ENCODE data around the gene SLC48A1. TPM values are rescaled to one million over a fixed set of nuclear protein-coding genes. Genes with fewer than 3 reads are reported as not detected.
"Not testable (repeated sequence)": the region's sequence is repeated elsewhere in the genome, so short reads cannot be mapped to it uniquely, and the experiment has no call there.

Gene SLC48A1
- total RNA-seq, 1 donor from 2014 or later = 23.2 TPM

DNA sequence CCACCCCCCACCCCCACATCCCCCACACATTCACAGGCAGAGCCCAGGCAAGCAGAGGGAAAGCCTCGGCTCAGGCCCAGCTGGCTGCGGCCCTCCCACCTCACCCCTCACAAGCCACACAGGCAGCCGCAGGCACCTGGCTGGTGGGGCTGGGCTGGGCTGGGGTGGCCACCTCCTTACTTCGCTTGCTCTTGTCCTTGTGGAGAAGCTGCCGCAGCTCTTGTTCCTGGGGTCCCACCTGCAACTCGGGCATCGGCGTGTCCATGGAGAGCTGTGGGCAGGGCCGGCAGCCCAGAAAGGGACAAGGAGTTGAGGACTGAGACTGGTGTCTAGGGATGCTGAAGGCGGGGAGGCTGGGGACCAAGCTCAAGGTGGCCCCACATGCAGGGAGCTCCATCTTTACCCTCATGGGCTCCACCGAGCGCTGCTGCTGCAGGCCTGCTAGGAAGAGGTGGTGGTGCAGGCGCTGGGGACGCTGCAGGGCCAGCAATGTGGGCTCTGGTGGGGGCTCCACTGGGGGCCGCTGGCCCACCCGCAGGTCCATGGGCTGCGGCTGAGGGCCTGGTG, 25.4 kb downstream of the SLC48A1 start:
- ATAC-seq = no peak
- DNase-seq (ENCODE audit: missing footprints) = no peak
- intact Hi-C loops (cut with DNase I) = no loop called here

DNA sequence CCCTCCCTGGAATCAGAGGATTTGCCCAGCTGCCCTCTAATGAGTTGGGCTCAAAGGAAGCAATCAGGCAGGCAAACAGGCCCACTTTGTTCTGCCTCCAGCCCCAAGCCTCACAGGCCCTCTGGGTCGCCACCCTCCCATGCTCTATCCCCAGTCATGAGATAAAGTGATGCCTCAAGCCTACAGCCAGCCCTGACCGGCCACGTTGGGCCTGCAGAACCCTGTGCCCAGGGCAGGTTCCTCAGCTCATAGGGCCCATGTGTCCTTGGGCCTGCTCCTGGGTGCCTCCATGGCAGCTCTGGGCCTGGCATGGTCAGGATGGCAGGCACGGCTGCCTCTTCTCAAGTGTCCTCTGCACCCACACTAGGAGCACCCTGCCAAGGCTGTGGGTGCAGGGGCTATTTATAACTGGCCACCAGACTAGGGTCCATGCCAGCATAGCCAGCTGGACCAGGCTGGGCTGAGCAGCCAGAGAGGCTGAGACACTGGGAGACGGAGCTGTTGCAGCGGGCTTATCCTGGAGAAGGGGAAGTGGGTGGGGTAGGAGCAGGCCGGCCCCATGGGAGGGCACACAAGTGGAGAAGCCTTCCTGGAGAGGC, 26.4 kb downstream of the SLC48A1 start:
- intact Hi-C loops (cut with DNase I) = no loop called here
- ATAC-seq (peak; percentile 61), DNase-seq (ENCODE audit: missing footprints) (peak; percentile 82)

DNA sequence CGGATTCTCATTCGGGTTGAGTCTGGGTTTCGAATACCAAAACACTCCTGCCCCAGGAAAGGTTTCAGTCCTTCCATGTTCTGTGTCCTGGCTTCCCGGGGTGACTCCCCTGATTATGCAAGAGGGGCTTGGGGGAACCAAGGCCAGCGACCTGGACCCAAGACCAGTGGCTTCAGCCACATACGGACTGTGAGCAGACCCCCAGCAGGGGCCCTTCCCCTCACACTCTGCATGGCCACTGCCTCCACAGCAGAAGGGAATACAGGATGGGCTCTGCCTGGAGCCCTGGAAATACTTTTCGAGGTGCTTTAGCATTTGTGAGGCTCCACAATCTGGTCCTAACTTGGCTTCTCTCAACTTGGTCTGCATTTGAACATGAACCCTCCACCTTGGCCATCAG, 27.5 kb downstream of the SLC48A1 start:
- intact Hi-C loops (cut with DNase I) = no loop called here
- DNase-seq (ENCODE audit: missing footprints) (no peak), ATAC-seq (no peak)

DNA sequence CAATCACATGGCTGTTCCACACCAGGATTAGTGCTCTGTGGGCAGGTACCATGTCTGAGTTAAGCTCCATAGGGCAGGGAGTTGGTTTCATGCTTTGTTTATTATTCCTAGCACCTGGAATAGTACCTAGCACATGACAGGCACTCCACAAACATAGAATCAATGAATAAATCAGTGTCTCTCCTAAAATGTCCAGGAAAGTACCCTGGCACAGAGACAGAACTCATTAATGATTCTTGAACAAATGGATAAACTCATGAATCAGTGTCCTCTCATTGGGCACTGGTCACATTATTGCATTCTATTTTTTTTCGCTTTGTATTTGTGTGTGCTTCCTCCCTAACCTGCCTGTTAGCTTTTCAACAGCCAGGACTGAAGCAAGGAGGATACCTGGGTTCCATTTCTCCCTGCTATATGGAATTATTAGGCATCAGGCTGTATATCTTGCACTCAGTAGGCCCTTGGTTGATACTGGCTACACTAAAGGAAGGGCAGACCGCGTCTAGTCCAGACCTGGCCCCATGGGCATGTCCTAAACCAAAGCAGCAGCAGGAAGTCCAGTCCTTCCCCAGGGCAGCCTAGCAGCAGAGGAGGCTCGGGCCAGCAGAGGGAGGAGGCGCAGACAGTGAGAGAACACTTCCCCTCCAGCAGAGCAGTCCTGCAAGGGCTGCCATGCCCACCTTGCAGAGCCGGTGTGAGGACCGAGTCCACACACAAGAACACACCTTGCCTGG, 28.3 kb downstream of the SLC48A1 start:
- intact Hi-C loops (cut with DNase I) = no loop called here
- DNase-seq (ENCODE audit: missing footprints) (peak; percentile 82), ATAC-seq (peak; percentile 41)

DNA sequence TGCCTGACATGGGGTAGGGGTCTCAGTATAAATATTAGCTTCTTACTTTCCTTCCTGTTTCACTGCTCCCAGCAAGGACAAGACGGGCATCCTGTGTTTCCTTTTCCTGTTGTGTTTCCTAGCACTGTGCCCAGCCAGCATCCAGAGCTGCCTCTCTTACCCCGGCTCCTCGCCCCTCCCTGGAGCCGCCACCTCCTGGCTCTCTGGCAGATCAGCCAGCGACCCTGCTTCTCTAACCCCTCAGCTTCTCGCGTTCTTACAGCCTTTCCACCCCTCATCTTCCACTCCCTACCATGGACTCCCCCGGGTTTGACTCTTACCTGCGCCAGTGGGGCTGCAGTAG, 28.8 kb downstream of the SLC48A1 start:
- no peak for DNase-seq (ENCODE audit: missing footprints)
- intact Hi-C loops (cut with DNase I) = no loop called here
- no peak for ATAC-seq

DNA sequence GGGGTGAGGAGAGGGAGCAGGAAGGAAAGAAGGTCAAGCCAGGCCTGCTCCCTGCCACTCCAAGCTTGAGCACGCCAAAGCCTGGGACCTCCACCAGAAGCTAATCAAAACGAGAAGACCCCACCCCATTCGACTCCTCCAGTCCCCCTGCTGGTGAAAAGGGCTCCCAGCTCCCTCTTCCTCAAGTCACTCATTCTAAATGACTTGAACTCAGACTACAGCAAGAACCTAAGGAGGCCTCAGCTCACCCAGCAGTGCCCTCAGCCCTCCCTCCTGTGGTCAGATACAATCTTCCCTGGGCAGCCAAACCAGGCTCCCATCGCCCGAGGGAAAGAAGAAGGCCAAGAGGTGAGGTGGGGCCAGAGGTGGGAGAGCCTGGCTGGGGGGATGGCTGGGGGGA, 29.3 kb downstream of the SLC48A1 start:
- intact Hi-C loops (cut with DNase I) = no loop called here
- ATAC-seq (no peak), DNase-seq (ENCODE audit: missing footprints) (no peak)

DNA sequence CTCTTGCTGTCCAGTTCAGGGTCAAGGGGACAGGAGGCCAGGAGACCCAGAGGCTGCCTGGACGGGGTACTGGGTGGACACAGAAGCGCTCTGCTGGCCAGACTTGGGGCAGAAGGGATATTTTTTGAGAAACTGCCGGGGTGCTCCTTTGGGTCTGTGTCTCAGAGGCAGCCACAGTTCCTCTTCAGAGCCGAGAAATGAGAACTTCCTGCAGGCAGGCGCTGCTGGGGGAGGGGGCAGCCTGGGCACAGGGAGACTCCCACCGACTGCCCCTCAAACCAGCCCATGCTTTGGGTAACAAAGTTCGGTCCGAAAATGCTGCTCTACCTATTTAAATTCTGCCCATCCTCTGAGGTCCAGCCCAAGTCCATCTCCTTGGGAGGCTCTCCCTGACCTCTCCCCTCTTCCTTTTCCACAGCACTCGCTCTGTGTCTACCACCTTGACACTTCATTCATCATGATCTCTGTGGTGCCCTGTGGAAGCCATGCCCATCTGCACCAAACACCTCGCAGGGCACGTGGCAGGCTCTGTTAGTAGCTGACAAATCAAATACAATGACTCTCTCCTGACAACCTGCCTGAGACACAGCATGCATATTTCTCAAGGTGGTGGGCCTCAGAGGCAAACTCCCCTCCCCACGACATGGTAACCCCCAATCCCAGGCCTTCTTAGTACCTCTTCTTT, 30.3 kb downstream of the SLC48A1 start:
- no peak for DNase-seq (ENCODE audit: missing footprints)
- intact Hi-C loops (cut with DNase I) = no loop called here

DNA sequence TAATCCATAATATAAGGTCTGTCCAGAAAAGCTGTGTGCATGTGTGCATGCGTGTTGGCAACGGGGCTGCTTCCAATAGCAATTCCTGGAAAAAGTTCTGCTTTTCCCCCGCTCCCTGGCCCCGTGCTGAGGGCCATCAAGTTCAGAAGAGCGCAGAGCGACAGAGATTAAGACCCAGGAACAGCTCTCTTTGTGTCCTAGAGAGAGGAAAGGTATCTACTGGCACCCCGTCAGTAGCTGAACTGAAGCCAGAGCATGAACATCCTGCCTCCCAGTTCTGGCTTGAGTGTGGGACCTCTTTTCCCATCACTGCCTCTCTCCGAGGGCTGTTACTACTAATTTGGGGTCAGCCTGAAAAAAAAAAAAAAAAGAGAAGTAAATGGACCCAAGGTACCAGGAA, 31.1 kb downstream of the SLC48A1 start:
- intact Hi-C loops (cut with DNase I) = no loop called here

More for the DNA sequence above, 30.3 kb downstream of the SLC48A1 start:
- no peak for ATAC-seq

DNA sequence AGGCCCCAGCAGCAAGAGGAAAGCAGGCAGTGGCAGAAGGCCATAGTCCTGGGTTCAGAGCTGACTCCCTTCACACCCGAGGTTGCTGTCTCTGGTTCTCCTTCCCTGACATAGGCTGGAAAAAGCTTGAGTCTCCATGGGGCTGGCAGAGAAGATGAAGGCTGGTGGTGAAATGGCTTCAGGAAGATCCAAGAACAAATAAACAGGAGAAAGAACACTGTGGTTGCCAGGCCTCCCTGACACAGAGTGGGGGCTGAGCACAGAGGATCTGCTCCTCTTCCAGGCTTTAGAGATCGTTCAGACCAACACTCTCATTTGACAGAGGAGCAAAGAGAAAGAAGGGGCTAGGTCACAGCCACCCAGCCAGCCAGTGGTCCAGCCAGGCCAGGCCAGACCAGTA, 32.4 kb downstream of the SLC48A1 start:
- DNase-seq (ENCODE audit: missing footprints) = no peak
- intact Hi-C loops (cut with DNase I) = no loop called here
- ATAC-seq = no peak

More for the DNA sequence above, 31.1 kb downstream of the SLC48A1 start:
- DNase-seq (ENCODE audit: missing footprints) = no peak
- ATAC-seq = no peak

DNA sequence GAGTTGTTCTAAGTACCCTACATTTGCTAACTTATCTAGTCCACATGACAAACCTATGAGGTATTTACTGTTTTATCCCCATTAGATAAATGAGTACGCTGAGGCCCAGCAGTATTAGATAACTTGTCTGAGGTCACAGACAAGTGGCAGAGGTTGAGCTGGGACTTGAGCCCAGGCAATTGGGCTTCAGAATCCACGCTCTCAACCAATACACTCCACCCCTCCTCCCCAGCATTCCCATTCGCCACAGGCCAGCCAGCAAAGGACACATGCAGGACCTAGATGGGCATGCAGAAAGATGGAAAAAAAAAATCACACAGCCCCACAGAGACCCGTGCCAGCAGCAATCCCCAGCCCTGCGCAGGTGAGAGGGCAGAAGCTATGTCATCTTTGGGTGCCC, 34.3 kb downstream of the SLC48A1 start:
- DNase-seq (ENCODE audit: missing footprints) (no peak), ATAC-seq (peak; percentile 33)
- intact Hi-C loops (cut with DNase I) = no loop called here

DNA sequence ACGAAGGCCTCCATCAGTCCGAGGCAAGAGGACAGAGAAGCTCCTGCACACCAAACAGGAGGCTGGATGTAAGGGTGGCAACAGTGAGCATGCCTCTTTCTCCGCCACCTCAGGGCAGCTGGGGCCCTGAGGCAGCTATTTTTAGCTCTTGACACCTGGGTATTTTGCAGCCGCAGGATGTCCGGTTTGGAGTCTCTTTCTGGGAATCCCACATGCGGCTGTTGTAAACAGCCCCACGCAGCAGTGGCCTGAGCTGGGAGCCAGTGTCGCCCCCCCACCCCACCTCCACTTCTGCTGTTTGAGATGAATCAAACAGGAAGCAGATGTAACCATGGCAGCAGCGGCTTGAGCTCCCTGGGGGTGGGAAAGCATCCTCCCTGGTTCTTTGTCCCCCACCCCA, 35.0 kb downstream of the SLC48A1 start:
- ATAC-seq (no peak), DNase-seq (ENCODE audit: missing footprints) (no peak)
- intact Hi-C loops (cut with DNase I) = no loop called here

DNA sequence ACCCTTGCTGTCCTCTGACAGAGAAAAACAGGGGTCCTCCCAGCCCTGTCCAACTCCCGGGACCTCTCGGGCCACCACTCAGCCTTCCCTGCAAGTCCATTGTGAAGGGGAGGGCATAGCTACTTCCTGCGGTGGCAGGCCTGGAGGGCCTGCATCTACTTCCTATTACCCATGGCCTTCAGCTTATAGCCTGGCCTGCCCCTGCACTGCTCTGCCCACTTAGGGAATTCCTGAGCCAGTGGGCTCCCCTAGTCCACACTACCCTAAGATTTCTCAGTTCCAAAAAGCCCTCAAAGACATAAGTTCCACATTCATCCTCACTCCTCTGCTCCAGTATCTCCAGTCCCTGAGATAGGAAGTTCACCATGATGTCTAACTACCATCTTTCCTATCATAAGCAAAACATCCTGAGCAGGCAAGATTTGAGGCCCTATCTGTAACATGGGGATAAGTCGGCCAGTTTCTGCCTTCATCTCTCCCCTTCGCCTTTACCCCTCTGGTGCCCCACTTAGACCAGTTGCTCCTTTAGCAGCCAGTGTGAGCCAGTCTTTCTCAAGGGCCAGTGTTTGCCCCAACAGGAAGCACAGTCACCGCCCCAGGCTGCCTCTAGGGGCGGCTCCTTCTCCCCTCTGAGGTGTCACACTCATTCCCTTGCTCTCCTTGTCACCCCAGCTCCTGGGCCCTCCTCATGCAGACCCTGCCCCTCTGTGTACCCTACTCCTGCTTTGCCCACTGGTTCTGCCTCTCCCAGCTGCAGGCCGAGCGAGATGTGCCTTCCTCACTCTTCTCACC, 35.7 kb downstream of the SLC48A1 start:
- intact Hi-C loops (cut with DNase I) = no loop called here
- DNase-seq (ENCODE audit: missing footprints) = no peak
- ATAC-seq = no peak

DNA sequence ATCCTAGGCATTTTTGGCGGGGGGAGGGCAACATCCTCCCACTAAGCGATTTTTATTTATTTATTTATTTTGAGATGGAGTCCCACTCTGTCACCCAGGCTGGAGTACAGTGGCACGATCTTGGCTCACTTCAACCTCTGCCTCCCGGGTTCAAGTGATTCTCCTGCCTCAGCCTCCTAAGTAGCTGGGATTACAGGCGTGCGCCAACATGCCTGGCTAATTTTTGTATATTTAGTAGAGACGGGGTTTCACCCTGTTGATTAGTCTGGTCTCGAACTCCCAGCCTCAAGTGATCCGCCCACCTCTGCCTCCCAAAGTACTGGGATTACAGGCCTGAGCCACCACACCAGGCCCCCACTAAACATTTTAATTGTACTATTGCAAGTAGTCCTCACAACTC, 36.5 kb downstream of the SLC48A1 start:
- DNase-seq (ENCODE audit: missing footprints); intact Hi-C loops (cut with DNase I); ATAC-seq: not testable (repeated sequence)

DNA sequence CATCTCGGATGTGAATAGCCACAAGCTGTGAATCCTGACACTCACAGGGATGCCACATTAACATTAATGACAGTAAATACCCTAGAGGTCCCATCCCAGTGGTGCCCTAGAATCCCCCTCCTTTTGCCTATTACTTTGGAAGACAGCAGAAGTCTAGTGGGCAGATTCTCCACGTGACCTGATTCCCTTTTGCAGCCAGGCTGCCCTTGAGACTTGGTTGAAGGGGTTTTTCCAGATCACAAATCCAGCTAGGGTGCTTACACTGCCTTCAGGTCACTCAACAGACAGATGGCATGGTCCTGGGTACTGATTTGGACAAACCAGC, 38.0 kb downstream of the SLC48A1 start:
- no peak for DNase-seq (ENCODE audit: missing footprints)
- intact Hi-C loops (cut with DNase I) = no loop called here
- ATAC-seq = no peak

DNA sequence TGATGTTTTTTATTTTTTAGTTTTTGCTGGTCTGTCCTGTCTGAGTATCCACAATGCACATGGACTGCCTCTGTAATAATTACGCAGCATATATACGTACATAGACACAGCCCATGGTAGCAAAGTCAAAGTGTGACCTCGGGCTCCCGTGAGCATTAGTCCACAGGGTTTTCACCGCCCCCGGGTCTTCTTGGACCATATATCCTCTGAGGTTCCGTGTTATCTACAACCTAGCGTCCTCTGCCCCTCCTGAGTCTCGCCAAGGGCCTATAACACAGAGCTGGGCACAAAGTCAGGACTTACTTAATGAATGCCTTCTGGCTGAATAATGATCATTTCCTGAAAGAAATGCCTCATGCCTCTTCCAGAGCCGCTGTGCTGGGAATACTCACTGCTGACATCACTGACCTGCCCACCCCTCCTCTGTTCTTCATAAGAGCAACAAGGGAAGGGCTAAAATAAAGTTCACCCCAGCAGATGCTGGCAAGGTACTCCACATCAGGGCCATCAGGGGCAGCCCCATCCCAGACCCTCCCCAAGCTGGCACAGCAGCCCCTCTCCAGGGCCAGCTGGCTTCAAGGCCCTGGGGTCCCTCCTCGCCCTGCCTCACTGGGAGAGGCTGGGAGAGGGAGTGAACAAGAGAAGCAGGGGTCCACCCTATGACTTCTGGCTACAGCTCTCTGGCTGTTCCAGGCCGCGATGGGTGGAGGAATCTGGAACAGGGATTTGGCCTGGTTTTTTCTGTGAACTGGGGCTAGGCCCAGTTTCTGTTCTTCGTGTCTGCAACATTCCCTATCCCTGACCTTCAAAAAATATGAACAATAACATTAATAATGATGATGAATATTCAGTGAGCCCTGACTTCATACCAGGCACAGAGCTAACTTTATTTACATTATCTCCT, 38.8 kb downstream of the SLC48A1 start:
- intact Hi-C loops (cut with DNase I) = no loop called here
- peak; percentile 74 for ATAC-seq
- DNase-seq (ENCODE audit: missing footprints) = no peak

DNA sequence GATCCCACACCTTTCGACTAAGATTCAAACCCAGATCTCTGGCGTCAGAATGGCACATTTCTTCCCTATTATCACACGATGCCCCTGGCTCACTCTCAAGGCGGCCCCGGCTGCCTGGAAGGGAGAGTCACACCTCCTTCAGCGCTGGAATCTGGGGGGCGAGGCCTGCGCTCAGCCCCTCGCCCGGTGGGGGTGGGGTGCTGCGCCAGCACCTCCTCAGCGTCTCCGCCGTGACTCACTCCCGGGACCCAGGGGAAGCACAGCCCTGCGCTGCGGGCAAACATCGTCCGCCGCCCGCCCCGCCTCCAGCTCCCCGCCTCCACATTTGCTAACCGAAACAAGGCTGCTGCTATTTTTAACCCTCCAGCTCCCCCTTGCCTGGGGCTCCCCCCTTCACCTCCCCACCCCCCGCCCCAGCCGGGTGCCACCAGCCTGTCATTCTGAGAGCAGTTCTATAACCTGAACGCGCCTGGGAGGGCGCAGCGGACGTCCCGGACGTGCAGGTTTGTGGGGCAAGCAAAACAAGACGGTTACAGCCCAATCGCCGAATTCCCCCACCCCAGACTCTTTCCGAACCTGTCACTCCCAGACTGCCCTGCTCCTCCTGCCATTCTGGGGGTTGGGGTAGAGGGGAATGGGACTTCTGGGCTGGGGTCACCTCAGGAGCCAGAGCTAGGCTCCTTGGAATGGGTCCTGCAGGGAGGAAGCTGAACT, 39.9 kb downstream of the SLC48A1 start:
- DNase-seq (ENCODE audit: missing footprints) (peak; percentile 93), ATAC-seq (peak; percentile 74)
- intact Hi-C loops (cut with DNase I) = no loop called here

DNA sequence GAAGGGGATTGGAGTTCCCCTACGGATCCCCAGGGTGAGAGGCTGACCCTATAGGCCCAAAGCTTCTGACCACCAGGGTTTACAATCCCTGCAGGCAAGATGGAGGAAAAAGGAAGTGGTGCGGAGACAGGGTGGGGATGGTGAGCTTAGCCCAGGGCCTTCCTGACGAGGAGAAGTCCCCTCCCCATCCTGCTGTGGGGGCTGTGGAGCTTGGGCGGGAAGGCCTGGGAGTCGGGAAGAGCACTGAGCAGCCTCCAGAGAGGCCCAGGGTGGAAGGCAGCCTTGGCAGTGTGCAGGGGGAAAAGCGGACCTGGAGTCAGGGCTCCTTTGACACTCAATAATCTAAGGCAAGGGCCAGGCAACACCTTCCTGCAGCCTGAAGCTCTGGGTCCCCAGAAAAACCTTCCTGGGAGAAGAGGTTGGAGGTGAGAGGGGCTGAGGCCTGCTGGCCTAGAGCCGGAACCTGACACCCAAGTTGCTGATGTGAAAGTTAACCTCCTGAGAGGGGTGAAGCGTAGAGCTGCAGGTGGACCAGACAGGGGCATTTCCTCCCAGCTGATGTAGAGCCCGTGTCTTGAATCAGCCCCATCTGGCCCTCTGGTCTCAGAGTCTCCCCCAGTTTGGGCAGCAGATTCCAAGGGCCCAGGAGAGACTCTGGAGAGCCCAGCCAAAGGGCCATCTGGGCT, 40.6 kb downstream of the SLC48A1 start:
- intact Hi-C loops (cut with DNase I) = no loop called here
- DNase-seq (ENCODE audit: missing footprints) (no peak), ATAC-seq (no peak)

Data from Right ventricle myocardium inferior (tissue), 1 donor.